Panc1 (cell line): ENCODE measurements around the gene CLPTM1L.

Source experiments
- CTCF ChIP-seq: fragments of 450-650 bp; IDR thresholded peaks from 2 replicates; pipeline ENCODE4 v1.5.1; 2017; ENCODE audit warnings: mild to moderate bottlenecking
- POLR2AphosphoS5 ChIP-seq: IDR thresholded peaks from 2 replicates; pipeline ENCODE4 v1.6.1; 2012; ENCODE audit warnings: mild to moderate bottlenecking, low read depth, low read length, moderate library complexity
- REST ChIP-seq, 2 experiments: IDR thresholded peaks; 2 replicates each; pipeline ENCODE4 v1.6.1; 2011 to 2012; ENCODE audit warnings: low read depth in 2 of 2, control low read depth in 1 of 2, low read length in 1 of 2, mild to moderate bottlenecking in 1 of 2, moderate library complexity in 1 of 2; ENCODE audit not compliant: insufficient read depth in 1 of 2
- TCF7L2 ChIP-seq: IDR thresholded peaks from 2 replicates; pipeline ENCODE4 v1.6.1; 2011; ENCODE audit warnings: mild to moderate bottlenecking, low read depth, low read length, inconsistent platforms

- TF ChIP-seq CTCF (no peak), REST (IDR thresholded peaks at IDR 0.05; ENCODE audit: insufficient read depth in 1 of 2, low read depth in 2 of 2, low read length in 1 of 2) (no peak), TCF7L2 (no peak), POLR2AphosphoS5 (no peak)
These were observed 14.8 kb upstream of the CLPTM1L start for GRCh38 chr5:1359713-1360112.
